Activated CD8-positive, alpha-beta T cell treated with anti-CD3 and anti-CD28 coated beads, Interleukin-2, amount 10 ng/mL, durations not matched to agents 7 days and 5 days (primary cell): Measurements from ENCODE around the gene ABCF3. TPM values are rescaled to one million over a fixed set of nuclear protein-coding genes. Genes with fewer than 3 reads are reported as not detected.
"Not testable (repeated sequence)": the region's sequence is repeated elsewhere in the genome, so short reads cannot be mapped to it uniquely, and the experiment has no call there.

Source experiments
- ATAC-seq: fragments of 150-1000 bp; cut with Tn5 transposase; one replicate; pipeline ENCODE4 v1.10.0; 2021; ENCODE audit warnings: moderate library complexity
- CTCF ChIA-PET: fragments of 350-600 bp; sonication (Branson Sonifier 250); formaldehyde crosslinking; loops from one replicate; lab custom pipeline; 2021; ENCODE audit warnings: antibody characterized with exemption; lab: Charles Lee
- POLR2A ChIA-PET: fragments of 350-600 bp; sonication (Branson Sonifier 250); formaldehyde crosslinking; loops from one replicate; lab custom pipeline; 2021; ENCODE audit warnings: antibody characterized with exemption; lab: Charles Lee
- DNase-seq: peaks from one replicate; pipeline ENCODE4 v3.0.0-alpha.2; 2020
- H3K27ac Mint-ChIP-seq: one replicate; pipeline ENCODE4 v1.8.0; 2021; ENCODE audit warnings: mild to moderate bottlenecking, mixed read lengths
- H3K27me3 Mint-ChIP-seq: one replicate; pipeline ENCODE4 v1.8.0; 2021; ENCODE audit warnings: low read depth, mixed read lengths
- H3K36me3 Mint-ChIP-seq: one replicate; pipeline ENCODE4 v1.8.0; 2021; ENCODE audit warnings: low read depth, mixed read lengths
- H3K4me1 Mint-ChIP-seq: one replicate; pipeline ENCODE4 v1.8.0; 2021; ENCODE audit warnings: low read depth, mixed read lengths
- H3K4me3 Mint-ChIP-seq: one replicate; pipeline ENCODE4 v1.8.0; 2021; ENCODE audit warnings: mild to moderate bottlenecking, mixed read lengths
- H3K9me3 Mint-ChIP-seq: one replicate; pipeline ENCODE4 v1.8.0; 2022; ENCODE audit warnings: mixed read lengths; ENCODE audit not compliant: insufficient read depth
- total RNA-seq, 2 experiments: library from RNA; stranded (reverse); gene quantifications; one replicate each; pipeline ENCODE4 v1.2.3, GENCODE V29; 2021

Gene ABCF3
- total RNA-seq, 2 experiments from 2014 or later = 56.6 to 57.8 TPM

DNA sequence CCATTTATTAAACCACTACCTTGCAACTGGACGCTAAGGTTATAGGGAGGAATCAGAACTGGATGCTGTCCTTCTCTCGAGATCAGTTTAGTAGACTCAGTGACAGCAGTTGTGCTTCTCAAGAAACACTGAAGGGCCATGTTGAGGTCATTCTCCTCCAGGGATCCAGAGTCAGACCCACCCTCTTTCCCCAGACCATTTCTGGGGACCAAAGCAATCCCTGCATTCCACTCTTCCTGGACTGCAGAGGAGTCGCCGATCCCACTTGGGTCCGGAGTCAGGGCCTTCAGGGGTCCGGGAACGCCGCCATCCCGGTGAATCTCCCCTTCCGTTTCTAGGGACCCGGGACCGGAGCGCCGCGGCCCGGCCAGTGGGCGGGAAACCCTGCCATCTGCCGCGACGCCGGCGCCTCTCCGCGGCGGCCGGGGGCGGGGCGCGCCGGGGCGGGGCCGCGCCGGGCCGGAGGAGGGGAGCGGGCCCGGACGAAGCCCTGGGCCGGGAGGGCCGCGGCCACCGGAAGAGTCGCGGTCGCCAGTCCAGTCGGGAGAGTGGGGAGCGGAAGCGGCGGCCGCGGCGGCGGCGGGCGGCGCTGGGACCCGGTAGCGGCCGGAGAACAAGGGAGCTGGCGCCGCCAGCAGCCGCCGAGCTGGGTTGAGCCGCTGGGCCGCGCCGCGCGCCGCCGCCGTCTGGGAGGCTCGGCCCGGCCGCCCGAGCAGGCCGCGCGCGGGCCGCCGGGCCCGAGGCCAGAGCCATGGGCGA, 30.9 kb upstream of the ABCF3 start, which contains the start of gene DVL3:
Gene DVL3 (plus strand): TSS at position 493 of the 759 bp plus-strand sequence. CDS start 259 bp downstream, at position 752.
- H3K4me3 Mint-ChIP-seq = peak within 1 kb of the TSS; percentile 95
- ChIA-PET POLR2A (interaction anchor here (0.7 to 1.5 kb wide), 3 partner anchors 19 to 1452 kb away, joined by 3 read pairs; no protein-coding TSS in a partner anchor), CTCF (interaction anchor here (1.2 to 1.7 kb wide), 5 partner anchors 9 to 259 kb away, joined by 3 to 4 read pairs (median 4); partner anchors contain the start of gene EEF1AKMT4)
- peaks cover 5% of the 10 kb centered on the region for H3K36me3 Mint-ChIP-seq
- peak within 1 kb of the TSS; percentile 81 for H3K27ac Mint-ChIP-seq
- H3K27me3 Mint-ChIP-seq = no peaks in the 10 kb centered on the region
- ATAC-seq (peak; percentile 77), DNase-seq (peak; percentile 51)
- peaks cover 22% of the 10 kb centered on the region for H3K4me1 Mint-ChIP-seq
- no peaks in the 10 kb centered on the region for H3K9me3 Mint-ChIP-seq

DNA sequence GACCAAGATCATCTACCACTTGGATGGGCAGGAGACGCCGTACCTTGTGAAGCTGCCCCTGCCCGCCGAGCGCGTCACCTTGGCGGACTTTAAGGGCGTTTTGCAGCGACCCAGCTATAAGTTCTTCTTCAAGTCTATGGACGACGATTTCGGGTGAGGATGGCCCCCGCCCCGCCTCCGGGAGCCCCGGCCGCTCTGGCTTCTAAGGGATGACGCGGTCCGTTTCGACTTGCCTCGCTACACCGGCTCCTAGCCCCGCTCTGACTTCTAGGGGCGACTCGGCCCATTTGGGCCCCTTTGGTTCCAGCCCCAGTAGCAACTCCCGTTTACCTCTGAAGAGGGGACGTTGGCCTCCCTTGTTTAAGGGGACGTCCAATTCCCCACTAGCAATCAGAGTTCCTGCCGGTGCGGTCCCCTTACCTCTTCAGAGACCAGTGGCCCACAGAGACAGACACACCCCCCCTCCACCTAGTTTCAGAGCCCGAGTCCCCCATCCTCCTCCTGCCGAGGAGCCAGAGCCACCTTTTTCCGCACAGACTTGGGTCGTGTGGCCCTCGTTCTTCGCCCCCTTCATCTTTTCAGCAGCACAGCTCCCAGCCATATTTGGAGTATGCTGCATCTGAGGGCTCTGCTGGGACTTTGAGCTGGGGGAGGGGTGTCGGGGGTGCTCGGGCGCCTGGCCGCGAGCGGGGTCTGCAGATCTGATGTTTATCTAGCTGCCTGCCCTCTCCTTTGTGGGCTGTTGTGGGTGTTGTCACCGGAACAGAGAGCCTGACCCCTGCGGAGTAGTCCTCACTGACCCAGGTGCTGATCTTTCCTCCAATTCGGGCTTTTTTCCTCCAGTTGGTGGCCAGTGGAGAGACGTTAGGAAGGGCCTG, 30.1 kb upstream of the ABCF3 start:
- CTCF ChIA-PET = interaction anchor here (1.1 to 1.7 kb wide), 6 partner anchors 10 to 260 kb away, joined by 3 to 4 read pairs (median 4); partner anchors contain the start of gene EEF1AKMT4
- ATAC-seq = peak; percentile 58
- peaks cover 26% of the 10 kb centered on the region for H3K4me1 Mint-ChIP-seq
- H3K27ac Mint-ChIP-seq = peak overlapping the region; percentile 81
- no peaks in the 10 kb centered on the region for H3K9me3 Mint-ChIP-seq
- peaks cover 5% of the 10 kb centered on the region for H3K36me3 Mint-ChIP-seq
- no peaks in the 10 kb centered on the region for H3K27me3 Mint-ChIP-seq
- peak overlapping the region; percentile 95 for H3K4me3 Mint-ChIP-seq
- peak; percentile 58 for DNase-seq
- POLR2A ChIA-PET = interaction anchor here (0.7 to 1.5 kb wide), 6 partner anchors 13 to 1453 kb away, joined by 3 to 5 read pairs (median 3); partner anchors contain the start of gene EIF2B5

DNA sequence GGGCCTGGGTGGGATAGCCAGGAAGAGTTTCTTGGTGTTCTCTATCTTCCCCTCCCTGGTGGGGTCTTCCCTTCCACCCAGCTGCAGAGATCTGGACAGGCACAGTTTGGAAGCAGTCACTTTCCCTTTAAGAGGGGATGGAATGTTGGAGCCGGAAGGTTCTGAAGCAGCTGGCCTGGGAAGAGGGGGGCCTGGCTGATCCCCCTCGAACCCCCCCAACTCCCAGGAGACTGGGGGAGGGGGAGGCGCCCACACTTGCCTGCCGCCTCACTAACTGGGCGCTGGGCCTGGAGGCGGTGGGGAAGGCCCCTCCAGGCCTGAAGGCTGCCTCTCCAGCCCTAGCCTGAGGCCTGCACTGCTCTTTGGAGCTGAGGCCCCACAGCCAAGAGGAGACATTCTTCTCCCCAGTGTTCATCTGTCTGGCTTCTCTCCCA, 29.5 kb upstream of the ABCF3 start:
- POLR2A ChIA-PET = interaction anchor here (0.7 to 1.5 kb wide), 5 partner anchors 12 to 24 kb away, joined by 3 to 5 read pairs (median 3); partner anchors contain the start of gene EIF2B5
- no peak for ATAC-seq
- no peaks in the 10 kb centered on the region for H3K27me3 Mint-ChIP-seq
- H3K4me3 Mint-ChIP-seq = peak overlapping the region; percentile 95
- H3K36me3 Mint-ChIP-seq = peaks cover 5% of the 10 kb centered on the region
- peak overlapping the region; percentile 81 for H3K27ac Mint-ChIP-seq
- CTCF ChIA-PET = interaction anchor here (1.1 to 1.7 kb wide), 5 partner anchors 11 to 140 kb away, joined by 3 to 4 read pairs (median 4); partner anchors contain the start of gene EEF1AKMT4
- H3K4me1 Mint-ChIP-seq = peaks cover 26% of the 10 kb centered on the region
- no peak for DNase-seq
- no peaks in the 10 kb centered on the region for H3K9me3 Mint-ChIP-seq

DNA sequence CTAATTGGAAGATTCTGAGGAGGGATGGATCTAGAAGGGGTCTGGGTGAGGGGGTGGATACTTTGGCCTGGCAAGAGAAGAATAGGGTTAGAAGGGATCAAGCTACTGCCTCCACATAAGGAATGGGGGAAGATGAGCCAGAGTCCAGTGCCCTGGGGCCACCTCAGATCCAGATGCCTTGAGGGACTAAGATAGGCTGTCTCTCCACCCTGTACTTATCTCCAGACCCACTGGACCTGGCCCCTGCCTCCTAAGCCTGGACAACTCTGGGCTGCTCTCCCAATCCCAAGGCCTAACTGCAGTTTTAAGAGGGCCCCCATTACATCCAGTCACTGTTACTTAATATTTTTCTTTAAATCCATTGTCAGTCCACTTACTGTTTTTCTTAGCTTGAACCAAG, 28.8 kb upstream of the ABCF3 start:
- DNase-seq (no peak), ATAC-seq (no peak)
- POLR2A ChIA-PET = interaction anchor here (1.2 kb wide), 1 partner anchor 13 kb away, joined by 3 read pairs; no protein-coding TSS in a partner anchor
- Mint-ChIP-seq H3K27me3 (no peaks in the 10 kb centered on the region), H3K4me3 (peak overlapping the region; percentile 95), H3K9me3 (no peaks in the 10 kb centered on the region), H3K36me3 (peaks cover 5% of the 10 kb centered on the region), H3K4me1 (peaks cover 26% of the 10 kb centered on the region), H3K27ac (peak overlapping the region; percentile 10)
- CTCF ChIA-PET = interaction anchor here (1.3 kb wide), 1 partner anchor 141 kb away, joined by 4 read pairs; no protein-coding TSS in a partner anchor

DNA sequence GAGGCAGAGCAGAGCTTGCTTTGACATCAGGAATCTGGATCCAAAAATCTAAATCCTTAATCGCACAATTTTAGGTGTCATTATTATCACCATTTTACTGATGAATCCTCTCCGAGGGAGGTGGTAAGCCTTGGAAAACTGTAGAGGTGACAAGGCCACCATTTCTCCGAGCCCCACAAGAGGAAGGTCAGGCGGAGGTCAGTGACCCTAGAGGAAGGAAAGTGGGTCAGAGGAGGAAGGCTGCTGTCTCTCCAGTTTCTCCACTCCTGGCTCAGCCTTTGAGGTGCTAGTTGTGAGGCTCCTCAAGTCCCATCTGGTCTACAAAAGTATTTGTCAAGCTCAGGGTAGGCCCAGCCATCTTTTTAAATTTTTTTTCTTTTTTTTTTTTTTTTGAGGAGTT, 27.6 kb upstream of the ABCF3 start:
- Mint-ChIP-seq H3K27me3 (no peaks in the 10 kb centered on the region), H3K36me3 (peaks cover 5% of the 10 kb centered on the region), H3K9me3 (no peaks in the 10 kb centered on the region), H3K4me3 (no peak overlapping the region), H3K4me1 (peaks cover 26% of the 10 kb centered on the region), H3K27ac (no peak overlapping the region)
- POLR2A ChIA-PET = no interaction called here
- DNase-seq (no peak), ATAC-seq (no peak)
- CTCF ChIA-PET = no interaction called here

DNA sequence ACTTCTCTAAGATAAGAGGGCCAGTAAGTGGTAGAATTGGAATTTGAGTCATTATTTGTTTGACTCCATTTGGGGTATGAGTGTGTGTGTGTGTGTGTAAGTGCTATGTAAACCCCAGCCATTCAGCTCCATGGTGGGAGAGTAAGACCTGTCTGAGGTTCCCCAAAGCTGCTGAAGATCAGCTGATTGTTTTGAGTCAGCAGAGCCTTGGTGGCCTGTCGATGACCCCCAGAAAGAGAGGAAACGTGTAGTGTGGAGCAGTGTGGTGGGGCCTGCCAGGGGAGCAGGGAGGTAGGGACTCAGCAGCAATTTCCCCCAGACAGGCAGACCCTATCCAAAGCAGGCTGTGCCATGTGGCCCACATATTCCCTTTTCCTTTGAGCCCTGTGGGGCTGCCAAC, 25.5 kb upstream of the ABCF3 start:
- no peak overlapping the region for H3K4me3 Mint-ChIP-seq
- ChIA-PET CTCF (interaction anchor here (0.6 kb wide), 1 partner anchor 590 kb away, joined by 3 read pairs; no protein-coding TSS in a partner anchor), POLR2A (interaction anchor here (1.1 kb wide), 1 partner anchor 26 kb away, joined by 3 read pairs; the partner anchor contains the start of gene EIF2B5)
- DNase-seq (no peak), ATAC-seq (no peak)
- H3K4me1 Mint-ChIP-seq = peaks cover 32% of the 10 kb centered on the region
- H3K9me3 Mint-ChIP-seq = no peaks in the 10 kb centered on the region
- H3K27ac Mint-ChIP-seq = no peak overlapping the region
- H3K27me3 Mint-ChIP-seq = no peaks in the 10 kb centered on the region
- H3K36me3 Mint-ChIP-seq = peaks cover 10% of the 10 kb centered on the region

DNA sequence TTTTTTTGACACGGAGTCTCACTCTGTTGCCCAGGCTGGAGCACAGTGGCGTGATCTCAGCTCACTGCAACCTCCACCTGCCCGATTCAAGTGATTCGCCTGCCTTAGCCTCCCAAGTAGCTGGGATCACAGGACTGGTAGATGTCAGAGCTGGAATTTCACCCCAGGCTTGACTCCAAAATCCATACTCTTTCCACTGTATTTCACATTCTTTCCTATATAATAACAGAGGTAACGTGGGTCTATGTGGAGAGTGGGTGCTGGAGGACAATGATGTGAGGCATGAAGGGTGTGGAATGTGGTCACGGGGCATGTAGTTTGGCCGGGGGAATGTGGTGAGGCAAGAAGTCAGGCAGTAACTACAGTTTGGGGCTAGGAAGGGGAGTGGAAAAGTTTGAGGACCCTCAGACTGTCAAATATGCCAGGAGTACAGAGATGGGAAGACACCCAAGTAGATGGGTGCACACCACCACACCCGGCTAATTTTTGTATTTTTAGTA, 23.4 kb upstream of the ABCF3 start:
- ATAC-seq, H3K4me3 Mint-ChIP-seq, CTCF ChIA-PET, H3K27ac Mint-ChIP-seq, H3K9me3 Mint-ChIP-seq, POLR2A ChIA-PET, H3K27me3 Mint-ChIP-seq, H3K36me3 Mint-ChIP-seq, DNase-seq: not testable (repeated sequence)
- H3K4me1 Mint-ChIP-seq = peaks cover 17% of the 10 kb centered on the region

DNA sequence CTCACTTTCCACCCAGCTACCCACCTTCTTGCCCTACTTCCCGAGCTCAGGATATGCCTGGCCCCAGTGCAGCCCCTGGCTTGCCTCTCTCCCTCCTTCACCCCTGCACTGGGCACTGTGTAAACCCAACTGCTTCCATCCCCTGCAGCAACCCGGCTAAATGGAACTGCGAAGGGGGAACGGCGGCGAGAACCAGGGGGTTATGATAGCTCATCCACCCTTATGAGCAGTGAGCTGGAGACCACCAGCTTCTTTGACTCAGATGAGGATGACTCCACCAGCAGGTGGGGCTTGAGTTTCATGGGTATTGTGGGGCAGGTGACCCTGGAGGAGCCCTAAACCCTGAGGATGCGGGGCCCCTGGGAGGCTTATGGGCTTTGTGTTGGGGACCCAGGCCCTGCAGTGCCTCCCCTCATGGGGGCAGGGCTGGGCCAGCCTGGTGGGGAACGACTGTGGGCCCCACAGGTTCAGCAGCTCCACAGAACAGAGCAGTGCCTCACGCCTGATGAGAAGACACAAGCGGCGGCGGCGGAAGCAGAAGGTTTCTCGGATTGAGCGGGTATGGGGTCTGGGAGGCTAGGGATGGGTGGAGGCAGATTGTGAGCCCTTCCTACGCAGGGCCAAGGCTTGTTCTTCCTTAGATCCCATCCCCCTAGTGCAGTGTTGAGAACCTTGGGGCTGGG, 21.2 kb upstream of the ABCF3 start:
- ATAC-seq (no peak), DNase-seq (no peak)
- ChIA-PET CTCF (interaction anchor here (0.9 kb wide), 1 partner anchor 63 kb away, joined by 3 read pairs; no protein-coding TSS in a partner anchor), POLR2A (interaction anchor here (0.5 kb wide), 1 partner anchor 26 kb away, joined by 5 read pairs; no protein-coding TSS in a partner anchor)
- Mint-ChIP-seq H3K27me3 (no peaks in the 10 kb centered on the region), H3K4me3 (no peak overlapping the region), H3K9me3 (no peaks in the 10 kb centered on the region), H3K27ac (no peak overlapping the region), H3K36me3 (peaks cover 7% of the 10 kb centered on the region), H3K4me1 (peaks cover 12% of the 10 kb centered on the region)

DNA sequence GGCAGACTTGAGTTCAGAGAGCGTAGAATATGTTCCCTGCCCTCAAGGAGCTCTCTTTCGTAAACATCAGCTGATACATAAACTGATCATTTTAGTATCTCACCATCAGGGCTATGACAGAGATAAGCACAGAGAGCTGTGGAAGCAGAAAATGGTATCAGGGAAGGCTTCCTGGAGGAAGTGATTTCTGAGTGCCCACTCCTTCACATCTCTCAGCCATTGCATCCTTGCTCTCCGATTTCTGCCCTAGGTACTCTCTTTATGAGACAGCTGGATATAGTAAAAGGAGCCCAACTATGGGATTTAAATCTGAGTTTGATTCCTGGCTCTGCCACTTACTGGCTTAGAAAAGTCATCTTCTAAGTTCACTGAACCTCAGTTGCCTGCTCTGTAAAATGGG, 20.5 kb upstream of the ABCF3 start:
- ChIA-PET POLR2A (no interaction called here), CTCF (interaction anchor here (0.9 kb wide), 1 partner anchor 62 kb away, joined by 3 read pairs; no protein-coding TSS in a partner anchor)
- H3K4me1 Mint-ChIP-seq = peaks cover 8% of the 10 kb centered on the region
- H3K27me3 Mint-ChIP-seq = no peaks in the 10 kb centered on the region
- H3K36me3 Mint-ChIP-seq = peaks cover 7% of the 10 kb centered on the region
- DNase-seq = no peak
- no peak overlapping the region for H3K27ac Mint-ChIP-seq
- H3K9me3 Mint-ChIP-seq = no peaks in the 10 kb centered on the region
- ATAC-seq = no peak
- no peak overlapping the region for H3K4me3 Mint-ChIP-seq

DNA sequence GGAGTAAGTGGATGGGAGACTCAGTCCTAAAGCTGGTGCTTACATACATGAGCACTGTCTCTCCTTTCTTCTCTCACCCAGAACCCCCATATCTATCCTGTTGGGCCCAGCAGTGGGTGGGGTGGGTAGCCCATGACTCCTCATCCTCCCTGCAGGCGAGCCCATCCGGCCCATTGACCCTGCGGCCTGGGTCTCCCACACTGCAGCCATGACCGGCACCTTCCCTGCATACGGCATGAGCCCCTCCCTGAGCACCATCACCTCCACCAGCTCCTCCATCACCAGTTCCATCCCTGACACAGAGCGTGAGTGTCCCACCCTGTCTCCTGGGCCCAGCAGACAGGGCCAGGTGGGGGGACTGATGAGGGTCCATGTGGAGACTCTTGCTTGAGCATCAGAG, 19.3 kb upstream of the ABCF3 start:
- CTCF ChIA-PET = no interaction called here
- Mint-ChIP-seq H3K4me1 (peaks cover 8% of the 10 kb centered on the region), H3K27ac (no peak overlapping the region), H3K27me3 (no peaks in the 10 kb centered on the region), H3K4me3 (no peak overlapping the region), H3K36me3 (peaks cover 17% of the 10 kb centered on the region), H3K9me3 (no peaks in the 10 kb centered on the region)
- POLR2A ChIA-PET = no interaction called here
- DNase-seq (no peak), ATAC-seq (no peak)
